ENCODE data around the gene UCK1. TPM values are rescaled to one million over a fixed set of nuclear protein-coding genes. Genes with fewer than 3 reads are reported as not detected.

The UCK1 gene
- total and polyA plus RNA-seq, 4 donors: 17.6 to 28.6 (median 25.1) TPM

DNA sequence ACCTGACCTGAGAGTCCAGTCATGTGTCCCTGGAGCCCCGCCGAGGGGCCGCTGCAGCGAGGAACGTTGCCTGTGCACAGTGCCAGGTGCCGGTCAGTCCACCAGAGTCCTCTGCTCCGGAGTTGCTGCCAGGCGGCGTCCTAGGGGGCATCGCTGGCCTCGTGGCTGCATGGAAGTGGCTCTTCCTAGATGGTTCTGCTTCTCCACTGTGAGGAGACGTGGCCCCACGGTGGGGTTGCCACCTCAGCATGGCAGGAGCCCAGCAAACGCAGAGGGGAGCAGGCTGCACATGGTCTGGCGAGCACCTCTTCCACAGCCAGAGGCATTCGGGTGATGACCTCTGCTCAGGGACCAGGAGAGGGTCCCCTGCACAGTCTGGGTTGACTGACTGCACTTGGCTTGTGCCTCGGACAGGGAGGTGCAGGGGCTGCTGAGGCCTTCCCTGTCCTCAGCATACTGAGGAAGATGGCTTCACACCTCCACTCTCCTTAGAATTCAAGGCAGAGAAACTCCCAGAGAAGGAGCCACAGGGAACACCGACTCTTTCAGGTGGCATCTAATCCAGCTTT lies 54.2 kb downstream of the UCK1 start:
- H3K9ac ChIP-seq (ENCODE audit: insufficient read depth in 1 of 2, low read length in 2 of 2): no peak overlapping the region
- no peak overlapping the region for H3K27ac ChIP-seq (ENCODE audit: low read depth in 1 of 2, low read length in 1 of 2)
- H3K27me3 ChIP-seq (ENCODE audit: control insufficient read depth in 3 of 3, insufficient read depth in 3 of 3, low read length in 2 of 3): no peaks in the 10 kb centered on the region
- H3K4me3 ChIP-seq: no peak overlapping the region
- WGBS, 2 donors: 92% methylated on average over 18 of the region's 18 CpGs
- TF ChIP-seq, protein P1, sequence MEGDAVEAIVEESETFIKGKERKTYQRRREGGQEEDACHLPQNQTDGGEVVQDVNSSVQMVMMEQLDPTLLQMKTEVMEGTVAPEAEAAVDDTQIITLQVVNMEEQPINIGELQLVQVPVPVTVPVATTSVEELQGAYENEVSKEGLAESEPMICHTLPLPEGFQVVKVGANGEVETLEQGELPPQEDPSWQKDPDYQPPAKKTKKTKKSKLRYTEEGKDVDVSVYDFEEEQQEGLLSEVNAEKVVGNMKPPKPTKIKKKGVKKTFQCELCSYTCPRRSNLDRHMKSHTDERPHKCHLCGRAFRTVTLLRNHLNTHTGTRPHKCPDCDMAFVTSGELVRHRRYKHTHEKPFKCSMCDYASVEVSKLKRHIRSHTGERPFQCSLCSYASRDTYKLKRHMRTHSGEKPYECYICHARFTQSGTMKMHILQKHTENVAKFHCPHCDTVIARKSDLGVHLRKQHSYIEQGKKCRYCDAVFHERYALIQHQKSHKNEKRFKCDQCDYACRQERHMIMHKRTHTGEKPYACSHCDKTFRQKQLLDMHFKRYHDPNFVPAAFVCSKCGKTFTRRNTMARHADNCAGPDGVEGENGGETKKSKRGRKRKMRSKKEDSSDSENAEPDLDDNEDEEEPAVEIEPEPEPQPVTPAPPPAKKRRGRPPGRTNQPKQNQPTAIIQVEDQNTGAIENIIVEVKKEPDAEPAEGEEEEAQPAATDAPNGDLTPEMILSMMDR (IDR thresholded peaks at IDR 0.05; ENCODE audit: control extremely low read depth, extremely low read depth): no peak
- no peak for DNase-seq
- H3K9me3 ChIP-seq (ENCODE audit: control insufficient read depth in 4 of 4, insufficient read depth in 3 of 4, low read length in 3 of 4): no peaks in the 10 kb centered on the region
- peaks cover 20 to 79% (median 66%) of the 10 kb centered on the region in 4 donors for H3K36me3 ChIP-seq (ENCODE audit: control insufficient read depth in 4 of 4, insufficient read depth in 4 of 4, low read length in 4 of 4)
- no peak for ATAC-seq (ENCODE audit: insufficient read depth, low FRiP score)
- H3K4me1 ChIP-seq (ENCODE audit: control insufficient read depth in 5 of 5, insufficient read depth in 5 of 5, low read length in 5 of 5): no peaks in the 10 kb centered on the region

DNA sequence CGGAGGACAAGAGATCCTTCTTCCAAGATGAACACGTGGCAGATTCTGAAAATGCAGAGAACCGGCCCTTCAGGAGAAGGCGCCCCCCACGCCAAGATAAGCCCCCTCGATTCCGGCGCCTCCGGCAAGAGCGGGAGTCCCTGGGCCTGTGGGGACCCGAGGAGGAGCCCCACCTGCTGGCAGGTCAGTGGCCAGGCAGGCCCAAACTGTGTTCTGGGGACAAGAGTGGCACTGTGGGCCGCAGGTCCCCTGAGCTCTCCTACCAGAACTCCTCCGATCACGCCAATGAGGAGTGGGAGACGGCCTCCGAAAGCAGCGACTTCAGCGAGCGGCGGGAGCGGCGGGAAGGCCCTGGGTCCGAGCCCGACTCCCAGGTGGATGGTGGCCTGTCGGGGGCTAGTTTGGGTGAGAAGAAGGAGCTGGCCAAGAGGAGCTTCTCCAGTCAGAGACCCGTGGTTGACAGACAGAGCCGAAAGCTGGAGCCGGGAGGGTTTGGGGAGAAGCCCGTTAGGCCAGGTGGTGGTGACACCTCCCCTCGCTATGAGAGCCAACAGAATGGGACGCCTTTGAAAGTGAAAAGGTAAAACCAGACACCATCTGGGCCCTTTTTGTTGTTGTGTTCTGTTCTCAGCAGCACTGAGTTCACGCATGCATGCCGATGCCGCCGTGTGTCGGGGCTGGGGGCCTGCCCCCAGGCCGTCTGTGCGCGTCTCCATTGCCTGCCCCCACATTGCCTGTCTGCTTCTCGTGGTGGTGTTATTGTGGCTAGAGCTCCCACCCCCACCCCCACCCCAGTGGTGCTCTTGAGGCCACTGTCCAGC lies 54.9 kb downstream of the UCK1 start:
- DNase-seq (no peak), ATAC-seq (ENCODE audit: insufficient read depth, low FRiP score) (no peak)
- Histone ChIP-seq H3K27ac (ENCODE audit: low read depth in 1 of 2, low read length in 1 of 2) (no peak overlapping the region), H3K36me3 (ENCODE audit: control insufficient read depth in 4 of 4, insufficient read depth in 4 of 4, low read length in 4 of 4) (peaks cover 26 to 75% (median 65%) of the 10 kb centered on the region in 4 donors), H3K27me3 (ENCODE audit: control insufficient read depth in 3 of 3, insufficient read depth in 3 of 3, low read length in 2 of 3) (no peaks in the 10 kb centered on the region), H3K9me3 (ENCODE audit: control insufficient read depth in 4 of 4, insufficient read depth in 3 of 4, low read length in 3 of 4) (no peaks in the 10 kb centered on the region), H3K4me1 (ENCODE audit: control insufficient read depth in 5 of 5, insufficient read depth in 5 of 5, low read length in 5 of 5) (no peaks in the 10 kb centered on the region), H3K9ac (ENCODE audit: insufficient read depth in 1 of 2, low read length in 2 of 2) (no peak overlapping the region), H3K4me3 (no peak overlapping the region)
- TF ChIP-seq, protein P1 (IDR thresholded peaks at IDR 0.05; ENCODE audit: control extremely low read depth, extremely low read depth): no peak
- 89 to 93% methylated on average over 38 to 40 of the region's 40 CpGs for WGBS, 2 donors

GRCh38 chr9:131475111-131475955 lies 55.7 kb downstream of the UCK1 start:
- Histone ChIP-seq H3K27me3 (ENCODE audit: control insufficient read depth in 3 of 3, insufficient read depth in 3 of 3, low read length in 2 of 3) (no peaks in the 10 kb centered on the region), H3K9ac (ENCODE audit: insufficient read depth in 1 of 2, low read length in 2 of 2) (no peak overlapping the region), H3K9me3 (ENCODE audit: control insufficient read depth in 4 of 4, insufficient read depth in 3 of 4, low read length in 3 of 4) (no peaks in the 10 kb centered on the region), H3K36me3 (ENCODE audit: control insufficient read depth in 4 of 4, insufficient read depth in 4 of 4, low read length in 4 of 4) (peaks cover 28 to 77% (median 68%) of the 10 kb centered on the region in 4 donors), H3K27ac (ENCODE audit: low read depth in 1 of 2, low read length in 1 of 2) (no peak overlapping the region), H3K4me1 (ENCODE audit: control insufficient read depth in 5 of 5, insufficient read depth in 5 of 5, low read length in 5 of 5) (no peaks in the 10 kb centered on the region), H3K4me3 (no peak overlapping the region)
- ATAC-seq (ENCODE audit: insufficient read depth, low FRiP score) (no peak), DNase-seq (no peak)
- TF ChIP-seq, protein P1 (IDR thresholded peaks at IDR 0.05; ENCODE audit: control extremely low read depth, extremely low read depth): no peak
- WGBS, 2 donors: 91 to 93% methylated on average over 46 of the region's 46 CpGs
